Lower leg skin (tissue), 4 donors: ENCODE data around the gene METRN. TPM values are rescaled to one million over a fixed set of nuclear protein-coding genes. Genes with fewer than 3 reads are reported as not detected.

Experiments used
- DNase-seq, 2 donors: peaks; one replicate each; pipeline ENCODE4 v3.0.0-alpha.2; 2019; ENCODE audit warnings: low spot score in 2 of 2
- H3K4me3 ChIP-seq: fragments of 200-600 bp; sonication (generic); 2 replicates; pipeline ENCODE4 v1.5.1; 2017; ENCODE audit warnings: mild to moderate bottlenecking, low read depth; ENCODE audit not compliant: poor library complexity, severe bottlenecking
- CTCF ChIP-seq, 3 donors: fragments of 450-650 bp; IDR thresholded peaks; one replicate each; pipeline ENCODE4 v1.5.1; 2016; ENCODE audit warnings: antibody characterized with exemption in 3 of 3, mild to moderate bottlenecking in 3 of 3, moderate library complexity in 2 of 3
- POLR2A ChIP-seq, 2 donors: fragments of 450-650 bp; IDR thresholded peaks; one replicate each; pipeline ENCODE4 v1.6.1; 2016 to 2017; ENCODE audit warnings: antibody characterized with exemption in 2 of 2, mild to moderate bottlenecking in 1 of 2, moderate library complexity in 1 of 2
- WGBS, 2 donors: methylation state at CpG; one replicate each; pipeline ENCODE4 v1.1.5; 2018; 5-methylcytosine and 5-hydroxymethylcytosine counted together
- intact Hi-C: fragments of 100-400 bp; cut with DNase I; formaldehyde crosslinking; loops from one replicate; pipeline ENCODE4 v1.15.0; 2023; ENCODE audit warnings: low total_unique reads
- total RNA-seq, 4 donors: library from RNA; depleted of rRNA; stranded (reverse); fragments of >200 nt; gene quantifications; one replicate each; pipeline ENCODE4 v1.1.0, GENCODE V29; 2016

The METRN gene
- 10 to 100 TPM; 24.2 to 48.4 (median 36.0) TPM for total RNA-seq

GRCh38 chr16:714558-715476 is at the start of gene METRN:
Gene METRN (plus strand): TSS chr16:715118. CDS start chr16:715290, 172 bp downstream.
- intact Hi-C loops: loop anchor here (5.0 to 10.0 kb wide), 2 partner anchors 67 to 380 kb away; partner anchors contain the start of gene C1QTNF8

GRCh38 chr16:666572-666971 is 48.3 kb upstream of the METRN start:
- TF ChIP-seq CTCF (IDR thresholded peaks at IDR 0.05): no peak
- no peak for TF ChIP-seq POLR2A (IDR thresholded peaks at IDR 0.05)
- WGBS, 2 donors: 66 to 72% methylated on average over 12 to 13 of the region's 13 CpGs
- intact Hi-C loops: loop anchor here (10.0 kb wide), 1 partner anchor 122 kb away; no protein-coding TSS in a partner anchor
- no peak overlapping the region for H3K4me3 ChIP-seq
- no peak for DNase-seq

More at GRCh38 chr16:714558-715476, at the start of gene METRN:
- peak within 1 kb of the TSS; percentile 29 for H3K4me3 ChIP-seq
- WGBS, 2 donors: 3 to 7% methylated on average over 18 to 49 of the region's 108 CpGs
- peak; percentile 81 to 98 for DNase-seq
- TF ChIP-seq POLR2A (IDR thresholded peaks at IDR 0.05) (no peak), CTCF (IDR thresholded peaks at IDR 0.05) (no peak)

GRCh38 chr16:667113-667779 is 47.7 kb upstream of the METRN start:
- H3K4me3 ChIP-seq: no peak overlapping the region
- WGBS, 2 donors: 51 to 71% methylated on average over 14 to 20 of the region's 22 CpGs
- intact Hi-C loops: loop anchor here (10.0 kb wide), 1 partner anchor 122 kb away; no protein-coding TSS in a partner anchor
- TF ChIP-seq CTCF (IDR thresholded peaks at IDR 0.05) (no peak), POLR2A (IDR thresholded peaks at IDR 0.05) (no peak)
- no peak for DNase-seq

GRCh38 chr16:667780-668518 is 47.0 kb upstream of the METRN start, which contains the start of gene RHOT2:
Gene RHOT2 (plus strand): TSS chr16:668132. CDS start chr16:668200, 68 bp downstream.
- WGBS, 2 donors: 0% methylated on average over 5 to 14 of the region's 78 CpGs
- DNase-seq: peak; percentile 86 to 98
- TF ChIP-seq CTCF (IDR thresholded peaks at IDR 0.05): no peak
- no peak for TF ChIP-seq POLR2A (IDR thresholded peaks at IDR 0.05)
- H3K4me3 ChIP-seq: peak within 1 kb of the TSS; percentile 80
- intact Hi-C loops: loop anchor here (10.0 kb wide), 1 partner anchor 123 kb away; no protein-coding TSS in a partner anchor

GRCh38 chr16:668519-669171 is 46.3 kb upstream of the METRN start:
- 5 to 7% methylated on average over 11 to 40 of the region's 50 CpGs for WGBS, 2 donors
- no peak for DNase-seq
- TF ChIP-seq POLR2A (IDR thresholded peaks at IDR 0.05): no peak
- TF ChIP-seq CTCF (IDR thresholded peaks at IDR 0.05): no peak
- peak overlapping the region; percentile 80 for H3K4me3 ChIP-seq
- intact Hi-C loops: loop anchor here (10.0 kb wide), 1 partner anchor 124 kb away; no protein-coding TSS in a partner anchor
